Left hindlimb (tissue), 1 donor: Measurements from ENCODE around the gene KRTAP4-16.
"Not testable (repeated sequence)": the region's sequence is repeated elsewhere in the genome, so short reads cannot be mapped to it uniquely, and the experiment has no call there.

Experiments
- DNase-seq: peaks from one replicate; pipeline ENCODE4 v3.0.0-alpha.2; 2018

The KRTAP4-16 gene

GRCh38 chr17:41118721-41119120 lies 16.7 kb upstream of the KRTAP4-16 start:
- DNase-seq = no peak

DNA sequence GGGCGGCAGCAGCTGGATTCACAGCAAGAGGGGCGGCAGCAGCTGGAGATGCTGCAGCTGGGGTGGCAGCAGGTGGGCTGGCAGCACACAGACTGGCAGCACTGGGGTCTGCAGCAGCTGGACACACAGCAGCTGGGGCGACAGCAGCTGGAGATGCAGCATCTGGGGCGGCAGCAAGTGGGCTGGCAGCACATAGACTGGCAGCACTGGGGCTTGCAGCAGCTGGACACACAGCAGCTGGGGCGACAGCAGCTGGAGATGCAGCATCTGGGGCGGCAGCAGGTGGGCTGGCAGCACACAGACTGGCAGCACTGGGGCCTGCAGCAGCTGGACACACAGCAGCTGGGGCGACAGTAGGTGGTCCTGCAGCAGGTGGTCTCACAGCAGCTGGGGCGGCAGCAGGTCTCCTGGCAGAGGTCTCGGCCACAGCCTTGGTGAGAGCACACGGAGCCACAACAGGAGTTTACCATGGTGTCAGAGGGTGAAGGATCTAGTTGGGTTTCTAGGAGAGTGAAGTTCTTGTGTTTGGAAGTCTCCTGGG lies 15.9 kb upstream of the KRTAP4-16 start, which contains the start of gene KRTAP4-11:
Gene KRTAP4-11 (minus strand): TSS at position 528 of the 541 bp plus-strand sequence. CDS start 58 bp downstream, at position 470.
- not testable (repeated sequence) for DNase-seq

DNA sequence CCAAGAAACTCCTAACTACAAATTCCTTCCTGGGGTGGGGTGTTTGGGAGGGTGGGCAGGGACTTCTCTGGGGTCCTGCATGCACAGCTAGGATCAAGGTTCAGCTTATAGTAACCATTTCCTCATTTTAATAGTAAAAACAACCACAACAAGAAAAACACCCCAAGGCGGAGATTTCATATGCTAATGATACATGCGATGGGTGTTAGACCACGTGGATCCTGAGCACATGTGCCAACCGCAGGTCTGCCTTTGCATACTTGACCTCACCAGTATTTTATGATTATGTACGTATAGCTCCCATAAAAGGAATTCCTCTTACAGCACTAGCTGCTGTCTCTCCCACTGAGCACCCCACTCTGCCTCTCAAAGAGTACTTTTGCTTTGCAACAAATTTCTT lies 14.3 kb upstream of the KRTAP4-16 start:
- DNase-seq = no peak

GRCh38 chr17:41111151-41111885 lies 9.3 kb upstream of the KRTAP4-16 start:
- no peak for DNase-seq

DNA sequence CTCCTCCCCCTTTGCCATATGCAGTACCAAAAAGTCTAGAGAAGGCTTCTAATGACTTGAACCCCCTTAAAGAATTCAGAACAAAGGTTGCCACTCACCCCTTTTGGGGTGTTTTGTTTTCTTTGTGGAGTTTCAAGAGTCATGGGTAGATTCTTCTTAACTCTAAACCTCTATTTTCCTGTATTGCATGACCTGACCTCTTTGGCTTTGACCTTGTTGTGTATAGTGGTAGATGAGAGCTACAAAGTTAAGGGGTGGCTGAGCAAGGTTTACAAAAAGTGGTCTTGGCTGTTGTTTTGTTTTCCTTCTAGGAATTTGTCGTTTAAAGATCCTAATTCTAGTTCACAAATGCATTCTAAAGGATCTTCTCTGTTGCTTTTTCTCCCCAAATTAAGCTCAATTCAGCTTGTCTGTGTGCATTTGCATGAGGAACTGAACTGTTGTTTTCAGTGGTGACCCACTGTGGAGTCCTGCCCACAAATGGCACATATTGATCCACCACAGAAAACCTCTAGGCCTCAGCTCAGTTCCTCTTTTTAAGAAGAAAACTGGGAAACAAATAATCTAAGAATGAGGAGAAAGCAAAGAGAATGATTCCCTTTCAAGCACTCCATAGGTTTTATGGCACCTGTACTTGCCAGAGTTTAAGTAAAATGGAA lies 6.8 kb upstream of the KRTAP4-16 start:
- not testable (repeated sequence) for DNase-seq

DNA sequence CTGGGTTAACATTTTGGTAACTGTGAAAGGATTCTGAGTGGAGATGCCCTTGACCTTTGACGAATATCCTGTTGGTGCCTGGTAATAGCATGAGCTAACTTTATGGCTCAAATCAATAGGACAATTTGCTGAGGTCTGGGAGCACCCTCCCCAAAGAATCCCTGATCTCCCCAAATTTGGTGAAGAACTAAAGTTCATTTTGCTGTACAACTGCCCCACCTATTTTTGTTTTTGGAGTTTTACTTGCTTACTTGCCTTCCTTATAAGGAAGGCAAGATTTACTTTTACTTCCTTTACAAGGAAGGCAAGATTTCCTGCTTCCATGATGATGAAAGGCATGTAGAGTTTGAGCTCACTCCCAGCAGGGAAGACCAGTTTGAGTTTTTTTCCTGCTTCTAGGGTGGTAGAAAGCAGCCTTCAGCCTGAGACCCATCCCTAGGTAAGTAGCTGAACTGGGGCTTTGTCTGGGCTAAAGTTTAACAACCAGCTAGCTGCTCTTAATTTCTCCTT lies 6.0 kb upstream of the KRTAP4-16 start:
- no peak for DNase-seq

GRCh38 chr17:41105347-41105746 lies 3.3 kb upstream of the KRTAP4-16 start, which contains the start of gene KRTAP4-9:
Gene KRTAP4-9 (plus strand): TSS chr17:41105389. CDS start chr17:41105389, 0 bp downstream.
- DNase-seq = not testable (repeated sequence)

GRCh38 chr17:41104386-41105038 lies 2.5 kb upstream of the KRTAP4-16 start:
- not testable (repeated sequence) for DNase-seq

DNA sequence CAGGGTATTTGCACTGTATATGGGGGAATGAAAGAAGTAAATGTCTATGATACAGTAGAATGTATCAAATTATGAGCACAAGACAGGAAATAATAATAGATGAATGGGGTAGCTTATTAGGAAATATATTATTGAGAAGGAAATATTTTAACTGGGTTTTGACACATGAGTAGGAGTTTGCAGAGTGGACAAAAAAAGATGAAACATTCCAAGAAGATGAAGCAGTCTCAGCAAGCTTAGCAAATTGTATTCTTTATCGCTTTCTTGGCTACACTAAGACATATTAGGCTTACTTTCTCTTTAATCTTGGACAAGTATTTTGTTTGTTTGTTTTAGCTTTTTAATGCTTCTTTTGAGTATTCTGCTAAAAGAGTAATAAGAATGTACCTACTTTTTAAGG lies 1.9 kb upstream of the KRTAP4-16 start:
- no peak for DNase-seq

DNA sequence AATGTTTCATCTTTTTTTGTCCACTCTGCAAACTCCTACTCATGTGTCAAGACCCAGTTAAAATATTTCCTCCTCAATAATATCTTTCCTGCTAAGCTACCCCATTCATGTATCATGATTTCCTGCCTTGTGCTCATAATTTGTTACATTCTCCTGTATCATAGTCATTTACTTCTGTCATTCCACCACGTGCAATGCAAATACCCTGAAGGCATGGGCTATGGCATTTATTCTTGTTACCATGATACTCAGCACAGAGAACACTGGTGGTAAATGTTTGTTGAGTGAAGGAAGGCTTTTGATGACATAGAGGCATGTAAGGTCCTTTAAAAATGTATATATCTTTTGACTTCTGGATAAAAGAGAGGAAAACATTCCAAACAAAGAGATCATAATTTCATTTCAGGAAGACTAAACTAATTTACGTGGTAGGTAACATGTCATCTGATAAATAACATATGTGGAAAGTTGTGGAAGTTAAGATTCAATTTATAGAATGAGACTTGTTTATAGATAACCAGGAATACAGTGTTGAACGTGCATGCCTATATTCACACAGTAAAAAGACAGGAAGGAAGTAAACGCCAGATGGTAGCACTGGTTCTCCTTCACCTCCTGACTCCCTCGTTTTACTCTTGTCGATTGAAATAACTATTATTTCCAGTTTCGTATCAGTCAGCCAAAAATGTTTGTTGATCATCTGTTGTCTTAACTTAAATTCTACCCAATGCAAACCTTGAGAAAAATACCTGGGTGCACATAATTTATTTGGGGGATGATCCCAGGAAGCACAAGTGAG lies 2.1 kb downstream of the KRTAP4-16 start:
- not testable (repeated sequence) for DNase-seq

- DNase-seq = no peak
These were observed 3.5 kb downstream of the KRTAP4-16 start for GRCh38 chr17:41098481-41098880.

DNA sequence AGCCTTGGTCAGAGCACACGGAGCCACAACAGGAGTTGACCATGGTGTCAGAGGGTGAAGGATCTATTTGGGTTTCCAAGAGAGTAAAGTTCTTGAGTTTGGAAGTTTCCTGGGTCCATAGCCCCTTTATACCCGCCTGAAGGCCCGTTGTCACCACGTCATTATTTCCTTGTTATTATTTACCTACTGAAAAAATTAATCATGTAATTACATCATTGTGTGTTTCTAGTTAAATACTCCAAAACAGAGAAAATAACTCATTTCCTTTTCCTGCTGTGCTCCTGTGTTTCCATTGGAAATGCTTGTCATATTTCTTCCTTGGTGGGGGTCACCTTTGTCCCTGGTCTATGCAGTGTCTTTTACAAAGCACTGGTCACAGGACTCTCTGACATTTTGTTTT lies 4.0 kb downstream of the KRTAP4-16 start, which contains the start of gene KRTAP4-8:
Gene KRTAP4-8 (minus strand): TSS at position 101 of the 400 bp plus-strand sequence. CDS start 58 bp downstream, at position 43.
- no peak for DNase-seq

DNA sequence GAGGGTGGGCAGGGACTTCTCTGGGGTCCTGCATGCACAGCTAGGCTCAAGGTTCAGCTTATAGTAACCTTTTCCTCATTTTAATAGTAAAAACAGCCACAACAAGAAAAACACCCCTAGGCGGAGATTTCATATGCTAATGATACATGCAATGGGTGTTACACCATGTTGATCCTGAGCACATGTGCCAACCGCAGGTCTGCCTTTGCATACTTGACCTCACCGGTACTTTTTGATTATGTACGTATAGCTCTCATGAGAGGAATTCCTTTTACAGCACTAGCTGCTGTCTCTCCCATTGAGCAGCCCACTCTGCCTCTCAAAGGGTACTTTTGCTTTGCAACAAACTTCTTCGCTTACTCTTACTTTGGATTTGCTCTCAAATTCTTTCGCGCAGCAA lies 6.0 kb downstream of the KRTAP4-16 start:
- no peak for DNase-seq

- not testable (repeated sequence) for DNase-seq
These were observed 13.2 kb downstream of the KRTAP4-16 start for GRCh38 chr17:41088760-41089352.

DNA sequence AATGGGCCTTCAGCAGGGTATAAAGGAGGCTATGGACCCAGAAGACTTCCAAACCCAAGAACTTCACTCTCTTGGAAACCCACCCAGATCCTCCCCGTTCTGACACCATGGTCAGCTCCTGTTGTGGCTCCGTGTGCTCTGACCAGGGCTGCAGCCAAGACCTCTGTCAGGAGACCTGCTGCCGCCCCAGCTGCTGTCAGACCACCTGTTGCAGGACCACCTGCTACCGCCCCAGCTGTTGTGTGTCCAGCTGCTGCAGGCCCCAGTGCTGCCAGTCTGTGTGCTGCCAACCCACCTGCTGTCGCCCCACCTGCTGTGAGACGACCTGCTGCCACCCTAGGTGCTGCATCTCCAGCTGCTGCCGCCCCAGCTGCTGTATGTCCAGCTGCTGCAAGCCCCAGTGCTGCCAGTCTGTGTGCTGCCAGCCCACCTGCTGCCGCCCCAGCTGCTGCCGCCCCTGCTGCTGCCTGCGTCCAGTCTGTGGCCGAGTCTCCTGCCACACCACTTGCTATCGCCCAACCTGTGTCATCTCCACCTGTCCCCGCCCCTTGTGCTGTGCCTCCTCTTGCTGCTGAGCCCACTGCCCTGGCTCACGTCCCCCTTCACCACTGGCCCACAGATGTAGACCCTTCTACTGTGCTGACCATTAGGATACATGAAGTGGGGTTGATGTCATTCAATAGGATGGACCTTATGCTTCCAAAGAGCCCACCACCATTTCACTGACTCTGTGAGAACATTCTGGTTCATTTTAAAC lies 17.7 kb downstream of the KRTAP4-16 start, which contains the start of gene KRTAP4-7:
Gene KRTAP4-7 (plus strand): TSS at position 51 of the 757 bp plus-strand sequence. CDS start 57 bp downstream, at position 108.
- not testable (repeated sequence) for DNase-seq

GRCh38 chr17:41083427-41083826 lies 18.6 kb downstream of the KRTAP4-16 start:
- not testable (repeated sequence) for DNase-seq

DNA sequence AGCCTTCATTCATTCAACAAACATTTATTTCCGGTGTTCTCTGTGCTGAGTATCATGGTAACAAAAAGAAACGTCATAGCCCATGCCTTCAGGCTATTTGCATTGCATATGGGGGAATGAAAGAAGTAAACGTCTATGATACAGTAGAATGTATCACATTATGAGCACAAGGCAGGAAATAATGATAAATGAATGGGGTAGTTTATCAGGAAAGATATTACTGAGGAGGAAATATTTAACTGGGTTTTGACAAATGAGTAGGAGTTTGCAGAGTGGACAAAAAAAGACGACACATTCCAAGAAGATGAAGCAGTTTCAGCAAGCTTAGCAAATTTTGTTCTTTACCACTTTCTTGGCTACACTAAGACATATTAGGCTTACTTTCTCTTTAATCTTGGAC lies 19.4 kb downstream of the KRTAP4-16 start:
- no peak for DNase-seq

DNA sequence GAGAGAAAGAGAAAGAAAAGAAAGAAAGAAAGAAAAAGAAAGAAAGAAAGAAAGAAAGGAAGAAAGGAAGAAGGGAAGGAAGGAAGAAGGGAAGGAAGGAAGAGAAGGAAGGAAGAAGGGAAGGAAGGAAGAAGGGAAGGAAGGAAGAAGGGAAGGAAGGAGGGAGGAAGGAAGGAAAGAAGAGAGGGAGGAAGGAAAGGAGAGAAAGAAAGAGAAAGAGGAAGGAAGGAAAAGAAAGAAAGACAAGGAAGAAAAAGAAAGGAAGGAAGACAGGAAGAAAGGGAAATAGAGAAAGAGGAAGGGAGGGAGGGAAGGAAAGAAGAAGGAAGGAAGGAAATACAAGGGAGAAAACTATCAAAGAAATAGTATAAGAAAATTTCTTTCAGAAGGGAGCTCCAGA lies 25.2 kb downstream of the KRTAP4-16 start:
- DNase-seq = no peak

DNA sequence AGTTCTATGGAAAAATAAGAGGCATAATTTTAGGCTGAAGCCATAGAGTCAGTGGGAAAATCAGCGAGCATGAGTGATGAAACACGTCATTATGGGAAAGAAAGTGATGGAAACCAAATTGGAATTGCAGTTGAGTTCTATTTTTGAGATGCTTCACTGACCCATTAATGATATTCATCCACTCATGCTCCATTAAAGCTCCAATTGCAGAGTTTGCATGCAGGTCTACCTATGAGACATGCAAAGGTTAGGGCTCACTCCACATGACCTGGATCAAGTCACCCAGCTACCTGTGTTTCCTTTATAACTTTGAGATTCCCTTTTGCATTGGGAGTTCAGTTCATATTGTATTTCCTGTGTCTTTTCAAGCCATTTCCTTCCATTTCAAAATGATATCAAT lies 28.3 kb downstream of the KRTAP4-16 start:
- DNase-seq = no peak

- DNase-seq = no peak
These were observed 30.2 kb downstream of the KRTAP4-16 start for GRCh38 chr17:41071606-41072360.
